Measurements from ENCODE around the gene TNS1.

Gene TNS1

GRCh38 chr2:217798743-217799562 lies 203.8 kb downstream of the TNS1 start:
- no peak for DNase-seq (ENCODE audit: extremely low read depth, low read depth)
- no peak for TF ChIP-seq CTCF (IDR thresholded peaks at IDR 0.05; ENCODE audit: low read depth, low read length)

- no peak for TF ChIP-seq CTCF (IDR thresholded peaks at IDR 0.05; ENCODE audit: low read depth, low read length)
- DNase-seq (ENCODE audit: extremely low read depth, low read depth), result no peak
Measured at GRCh38 chr2:217798191-217798590, 204.6 kb downstream of the TNS1 start.

GRCh38 chr2:217797661-217798069 lies 205.1 kb downstream of the TNS1 start:
- no peak for DNase-seq (ENCODE audit: extremely low read depth, low read depth)
- no peak for TF ChIP-seq CTCF (IDR thresholded peaks at IDR 0.05; ENCODE audit: low read depth, low read length)

GRCh38 chr2:217797165-217797564 lies 205.6 kb downstream of the TNS1 start:
- no peak for TF ChIP-seq CTCF (IDR thresholded peaks at IDR 0.05; ENCODE audit: low read depth, low read length)
- DNase-seq (ENCODE audit: extremely low read depth, low read depth), result no peak

GRCh38 chr2:217795706-217796465 lies 206.9 kb downstream of the TNS1 start:
- DNase-seq (ENCODE audit: extremely low read depth, low read depth), result no peak
- TF ChIP-seq CTCF (IDR thresholded peaks at IDR 0.05; ENCODE audit: low read depth, low read length), result no peak

GRCh38 chr2:217795067-217795466 lies 207.7 kb downstream of the TNS1 start:
- TF ChIP-seq CTCF (IDR thresholded peaks at IDR 0.05; ENCODE audit: low read depth, low read length), result no peak
- DNase-seq (ENCODE audit: extremely low read depth, low read depth), result no peak
